LNCaP clone FGC (cell line): ENCODE results near the gene SEMA3E.
"Not testable (repeated sequence)": the region's sequence is repeated elsewhere in the genome, so short reads cannot be mapped to it uniquely, and the experiment has no call there.

Source experiments
- DNase-seq: peaks from one replicate; pipeline ENCODE4 v3.0.0-alpha.2; 2011; ENCODE audit warnings: low read depth
- H3K4me3 ChIP-seq: 2 replicates; pipeline ENCODE4 v1.5.1; 2011; ENCODE audit warnings: mild to moderate bottlenecking, low read depth, low read length, control low read depth
- TF ChIP-seq, protein P1 (sequence below): IDR thresholded peaks from 2 replicates; pipeline ENCODE4 v1.5.1; 2012; ENCODE audit warnings: mild to moderate bottlenecking; ENCODE audit not compliant: control insufficient read depth, insufficient read depth; ENCODE audit errors: extremely low read depth

SEMA3E gene

DNA sequence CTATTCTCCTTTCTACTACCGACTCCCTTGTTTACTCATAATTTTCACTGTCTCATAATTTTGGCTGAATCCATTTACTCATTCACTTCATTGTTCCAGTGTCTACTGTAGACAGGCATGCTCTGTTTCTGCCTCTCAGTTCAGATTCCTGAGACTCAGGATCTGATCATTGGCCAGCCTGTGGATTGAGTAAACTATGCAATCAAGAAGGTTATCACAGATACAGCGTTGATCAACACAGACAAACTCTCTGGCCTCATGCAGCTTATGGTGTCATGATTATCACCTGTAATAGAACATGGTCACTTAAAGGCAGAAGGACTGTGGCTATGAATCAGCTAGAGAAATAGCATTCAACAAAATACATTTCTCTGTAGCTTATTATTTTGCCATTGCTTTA is 86.0 kb downstream of the SEMA3E start:
- no peak overlapping the region for H3K4me3 ChIP-seq
- DNase-seq: no peak
- TF ChIP-seq, protein P1, sequence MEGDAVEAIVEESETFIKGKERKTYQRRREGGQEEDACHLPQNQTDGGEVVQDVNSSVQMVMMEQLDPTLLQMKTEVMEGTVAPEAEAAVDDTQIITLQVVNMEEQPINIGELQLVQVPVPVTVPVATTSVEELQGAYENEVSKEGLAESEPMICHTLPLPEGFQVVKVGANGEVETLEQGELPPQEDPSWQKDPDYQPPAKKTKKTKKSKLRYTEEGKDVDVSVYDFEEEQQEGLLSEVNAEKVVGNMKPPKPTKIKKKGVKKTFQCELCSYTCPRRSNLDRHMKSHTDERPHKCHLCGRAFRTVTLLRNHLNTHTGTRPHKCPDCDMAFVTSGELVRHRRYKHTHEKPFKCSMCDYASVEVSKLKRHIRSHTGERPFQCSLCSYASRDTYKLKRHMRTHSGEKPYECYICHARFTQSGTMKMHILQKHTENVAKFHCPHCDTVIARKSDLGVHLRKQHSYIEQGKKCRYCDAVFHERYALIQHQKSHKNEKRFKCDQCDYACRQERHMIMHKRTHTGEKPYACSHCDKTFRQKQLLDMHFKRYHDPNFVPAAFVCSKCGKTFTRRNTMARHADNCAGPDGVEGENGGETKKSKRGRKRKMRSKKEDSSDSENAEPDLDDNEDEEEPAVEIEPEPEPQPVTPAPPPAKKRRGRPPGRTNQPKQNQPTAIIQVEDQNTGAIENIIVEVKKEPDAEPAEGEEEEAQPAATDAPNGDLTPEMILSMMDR: no peak

DNA sequence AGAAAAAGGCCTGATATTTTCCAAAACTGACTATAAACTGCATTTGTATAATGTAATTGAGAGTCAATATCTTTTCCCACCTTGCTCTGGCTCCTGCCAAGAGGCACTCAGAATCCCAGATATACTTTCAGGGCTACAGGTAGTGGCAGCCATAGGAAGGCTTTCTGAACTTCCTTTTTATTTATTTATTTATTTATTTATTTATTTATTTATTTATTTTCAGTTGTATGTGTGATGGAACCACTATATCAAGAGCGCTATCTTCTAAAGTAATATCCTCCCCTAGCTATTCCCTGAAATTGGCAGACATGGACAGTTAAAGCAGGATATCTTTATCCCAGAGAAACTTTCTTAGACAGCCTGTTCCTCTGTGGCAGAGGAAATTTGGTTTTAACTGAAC is 86.7 kb downstream of the SEMA3E start:
- DNase-seq: no peak
- TF ChIP-seq, protein P1: no peak

DNA sequence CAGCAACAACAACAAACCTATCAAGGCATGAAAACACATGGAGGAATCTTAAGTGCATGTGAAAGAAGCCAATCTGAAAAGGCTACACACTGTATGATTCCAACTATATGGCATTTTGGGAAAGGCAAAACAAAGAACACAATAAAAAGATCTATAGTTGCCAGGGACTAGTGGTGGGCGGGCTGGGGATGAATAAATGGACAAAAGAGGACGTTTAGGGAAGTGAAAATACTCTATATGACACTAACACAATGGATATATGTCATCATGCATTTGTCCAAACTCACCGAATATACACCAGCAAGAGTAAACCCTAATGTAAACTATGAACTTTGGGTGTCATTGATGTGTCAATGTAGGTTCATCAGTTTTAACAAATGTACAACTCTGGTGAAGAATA is 89.1 kb downstream of the SEMA3E start:
- DNase-seq: no peak
- H3K4me3 ChIP-seq: no peak overlapping the region
- TF ChIP-seq, protein P1: no peak

More for the DNA sequence above, 86.7 kb downstream of the SEMA3E start:
- H3K4me3 ChIP-seq: no peak overlapping the region

DNA sequence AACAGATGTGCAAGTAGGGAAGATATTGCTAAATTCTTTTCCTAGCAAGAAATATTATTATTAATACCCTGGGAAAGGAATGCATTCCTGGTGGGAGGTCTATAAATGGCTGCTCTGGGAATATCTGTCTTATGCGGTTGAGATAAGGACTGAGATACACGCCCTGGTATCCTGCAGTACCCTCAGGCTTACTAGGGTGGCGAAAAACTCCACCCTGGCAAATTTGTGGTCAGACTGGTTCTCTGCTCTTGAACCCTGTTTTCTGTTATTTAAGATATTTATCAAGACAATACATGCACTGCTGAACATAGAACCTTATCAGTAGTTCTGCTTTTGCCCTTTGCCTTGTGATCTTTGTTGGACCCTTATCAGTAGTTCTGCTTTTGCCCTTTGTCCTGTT is 96.4 kb downstream of the SEMA3E start:
- not testable (repeated sequence) for DNase-seq

DNA sequence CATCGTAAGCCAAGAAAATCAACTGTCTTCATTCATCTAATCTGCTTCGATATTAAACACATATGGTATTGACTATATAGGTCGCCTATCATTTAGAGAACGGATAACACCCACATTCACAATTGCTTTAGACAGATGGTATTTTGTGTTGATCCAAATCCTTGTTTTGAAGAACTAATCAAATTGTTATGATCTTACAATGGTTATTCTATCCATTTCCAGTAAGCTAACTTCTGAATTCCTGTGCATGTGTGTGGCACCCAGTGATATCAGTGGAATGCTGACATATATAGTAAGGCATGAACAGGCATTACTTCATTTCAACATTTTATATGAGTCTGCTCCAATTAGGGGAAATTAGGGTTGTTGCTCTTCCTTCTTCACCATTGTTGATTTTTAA is 98.8 kb downstream of the SEMA3E start:
- TF ChIP-seq, protein P1: no peak
- DNase-seq: no peak
- no peak overlapping the region for H3K4me3 ChIP-seq

More for the DNA sequence above, 96.4 kb downstream of the SEMA3E start:
- not testable (repeated sequence) for H3K4me3 ChIP-seq

DNA sequence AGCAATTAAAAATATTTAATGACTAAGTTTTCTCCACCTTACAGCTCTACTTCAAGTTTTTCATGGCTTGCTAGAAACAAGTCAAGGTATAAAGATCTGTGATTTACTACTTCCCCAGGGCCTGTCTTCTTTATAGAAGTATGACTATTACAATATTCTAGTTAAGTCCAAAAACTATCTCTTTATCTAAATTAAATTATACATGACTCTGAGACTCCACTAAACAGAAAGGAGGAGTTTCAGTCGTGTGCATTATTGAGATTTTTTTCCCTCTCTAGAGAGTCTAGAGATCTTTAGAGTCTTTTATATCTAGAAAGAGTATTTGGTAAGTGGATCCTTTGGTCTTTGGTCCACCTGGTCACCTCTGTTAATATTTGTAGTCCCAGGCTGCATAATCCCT is 100.7 kb downstream of the SEMA3E start:
- TF ChIP-seq, protein P1: no peak
- no peak overlapping the region for H3K4me3 ChIP-seq
- DNase-seq: no peak

DNA sequence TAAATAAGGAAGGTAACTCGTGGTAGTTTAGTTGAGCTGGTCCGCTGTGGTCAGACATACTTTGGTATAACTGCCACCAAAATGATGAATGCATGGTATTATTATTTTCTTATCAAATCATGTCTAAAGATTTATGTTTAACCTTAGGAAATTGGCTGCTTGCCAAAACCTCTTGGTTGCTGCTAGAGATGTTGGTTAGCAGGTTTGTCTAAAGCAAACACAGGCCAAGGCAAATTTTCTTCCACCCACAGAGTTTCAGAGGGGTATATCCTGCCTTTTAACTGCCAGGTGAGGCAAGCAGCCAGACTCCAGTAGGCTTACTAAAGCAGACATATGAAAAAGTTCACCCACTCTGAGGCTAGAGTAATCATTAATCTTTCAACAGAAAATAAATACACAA is 101.4 kb downstream of the SEMA3E start:
- H3K4me3 ChIP-seq: no peak overlapping the region
- peak; percentile 44 for DNase-seq
- TF ChIP-seq, protein P1: no peak
